NCI-H446 (cell line): ENCODE data around the gene ADAM22.

Source experiments
- DNase-seq, 2 experiments: peaks; one replicate each; lab custom pipeline; 2025; lab: John Stamatoyannopoulos, UW

Gene ADAM22

GRCh38 chr7:88167223-88167622 is 233.2 kb downstream of the ADAM22 start:
- no peak for DNase-seq

GRCh38 chr7:88167721-88168120 is 233.7 kb downstream of the ADAM22 start:
- DNase-seq, result no peak

GRCh38 chr7:88169717-88170320 is 235.8 kb downstream of the ADAM22 start:
- peak in 1 of 2 experiments; percentile 37 for DNase-seq

- DNase-seq, result no peak
These were observed 238.8 kb downstream of the ADAM22 start for GRCh38 chr7:88172842-88173241.

GRCh38 chr7:88176190-88176589 is 242.1 kb downstream of the ADAM22 start:
- DNase-seq, result no peak

- DNase-seq, result no peak
These were observed 249.0 kb downstream of the ADAM22 start for GRCh38 chr7:88183051-88183450.

GRCh38 chr7:88184848-88185304 is 250.8 kb downstream of the ADAM22 start:
- DNase-seq, result no peak

- DNase-seq, result no peak
These were observed 251.6 kb downstream of the ADAM22 start for GRCh38 chr7:88185650-88186049.

- DNase-seq, result no peak
These were observed 257.9 kb downstream of the ADAM22 start for GRCh38 chr7:88191911-88192310.

- DNase-seq, result no peak
These were observed 266.2 kb downstream of the ADAM22 start for GRCh38 chr7:88200261-88200660.

GRCh38 chr7:88200789-88201188 is 266.7 kb downstream of the ADAM22 start:
- DNase-seq, result peak in 1 of 2 experiments; percentile 1

- DNase-seq, result no peak
These were observed 267.3 kb downstream of the ADAM22 start for GRCh38 chr7:88201305-88201704.

GRCh38 chr7:88202278-88202677 is 268.2 kb downstream of the ADAM22 start:
- DNase-seq, result no peak

- no peak for DNase-seq
These were observed 268.7 kb downstream of the ADAM22 start for GRCh38 chr7:88202799-88203198.

GRCh38 chr7:88203401-88203800 is 269.4 kb downstream of the ADAM22 start:
- DNase-seq, result no peak

- no peak for DNase-seq
These were observed 270.6 kb downstream of the ADAM22 start for GRCh38 chr7:88204525-88205110.

GRCh38 chr7:88205179-88205578 is 271.1 kb downstream of the ADAM22 start:
- DNase-seq, result no peak

- DNase-seq, result no peak
These were observed 272.2 kb downstream of the ADAM22 start for GRCh38 chr7:88206254-88206653.

GRCh38 chr7:88208521-88208920 is 274.5 kb downstream of the ADAM22 start:
- no peak for DNase-seq

- no peak for DNase-seq
These were observed 278.9 kb downstream of the ADAM22 start for GRCh38 chr7:88212918-88213317.

- no peak for DNase-seq
These were observed 280.4 kb downstream of the ADAM22 start for GRCh38 chr7:88214456-88214855.

- no peak for DNase-seq
These were observed 281.2 kb downstream of the ADAM22 start for GRCh38 chr7:88215295-88215694.

- DNase-seq, result no peak
These were observed 282.2 kb downstream of the ADAM22 start for GRCh38 chr7:88216276-88216675.
